OCI-LY1 (cell line): ENCODE measurements around the gene NKTR.

Experiments used
- H2AFZ ChIP-seq: fragments of 200-600 bp; sonication (generic), shearing (Covaris generic); 2 replicates; pipeline ENCODE4 v1.6.0; 2014; ENCODE audit warnings: antibody characterized with exemption, mild to moderate bottlenecking, low read length
- H3F3A ChIP-seq: fragments of 200-600 bp; sonication (generic), shearing (Covaris generic); 2 replicates; pipeline ENCODE4 v1.6.0; 2014; ENCODE audit warnings: mild to moderate bottlenecking, antibody characterized with exemption, low read length, moderate library complexity; ENCODE audit not compliant: insufficient read depth
- H3K27ac ChIP-seq: fragments of 200-600 bp; sonication (generic); 2 replicates; pipeline ENCODE4 v1.5.1; 2014; ENCODE audit warnings: low read length, mixed run types, mild to moderate bottlenecking, low read depth; ENCODE audit not compliant: poor library complexity, severe bottlenecking
- H3K27me3 ChIP-seq: fragments of 200-600 bp; sonication (generic); 2 replicates; pipeline ENCODE4 v1.6.0; 2014; ENCODE audit warnings: antibody characterized with exemption, mild to moderate bottlenecking, low read length, moderate library complexity; ENCODE audit not compliant: insufficient read depth
- H3K36me3 ChIP-seq: fragments of 200-600 bp; sonication (generic); 2 replicates; pipeline ENCODE4 v1.6.1; 2014; ENCODE audit warnings: mild to moderate bottlenecking, antibody characterized with exemption, low read length, moderate library complexity, mixed read lengths; ENCODE audit not compliant: insufficient read depth
- H3K4me1 ChIP-seq: fragments of 200-600 bp; sonication (generic); 2 replicates; pipeline ENCODE4 v1.5.1; 2014; ENCODE audit warnings: mild to moderate bottlenecking, low read length, moderate library complexity; ENCODE audit not compliant: insufficient read depth, severe bottlenecking
- H3K4me2 ChIP-seq: fragments of 200-600 bp; sonication (generic), shearing (Covaris generic); 2 replicates; pipeline ENCODE4 v1.6.1; 2014; ENCODE audit warnings: low read length
- H3K4me3 ChIP-seq: fragments of 200-600 bp; sonication (generic); 2 replicates; pipeline ENCODE4 v1.5.1; 2014; ENCODE audit warnings: low read length, low read depth, mild to moderate bottlenecking, mixed read lengths; ENCODE audit not compliant: poor library complexity, severe bottlenecking
- H3K79me2 ChIP-seq: fragments of 200-600 bp; shearing (Covaris generic); 2 replicates; pipeline ENCODE4 v1.6.1; 2016; ENCODE audit warnings: mixed run types, low read length, mixed read lengths; ENCODE audit not compliant: insufficient read depth
- H3K9ac ChIP-seq: fragments of 200-600 bp; sonication (generic), shearing (Covaris generic); 2 replicates; pipeline ENCODE4 v1.6.1; 2014; ENCODE audit warnings: mild to moderate bottlenecking, low read length, mixed read lengths
- H3K9me2 ChIP-seq: fragments of 200-600 bp; sonication (generic), shearing (Covaris generic); 2 replicates; pipeline ENCODE4 v1.6.1; 2014; ENCODE audit warnings: low read depth, mild to moderate bottlenecking, low read length, mixed read lengths
- H3K9me3 ChIP-seq: fragments of 200-600 bp; shearing (Covaris generic); 2 replicates; pipeline ENCODE4 v1.6.1; 2014; ENCODE audit warnings: low read length, mixed read lengths
- H4K20me1 ChIP-seq: fragments of 200-600 bp; sonication (generic), shearing (Covaris generic); 2 replicates; pipeline ENCODE4 v1.6.0; 2016; ENCODE audit warnings: mild to moderate bottlenecking, low read length; ENCODE audit not compliant: insufficient read depth
- CTCF ChIP-seq: fragments of 200-600 bp; sonication (generic), shearing (Covaris generic); IDR thresholded peaks from 2 replicates; pipeline ENCODE4 v1.5.1; 2017; ENCODE audit warnings: mild to moderate bottlenecking, antibody characterized with exemption, low read length, moderate library complexity, mixed read lengths
- EZH2 ChIP-seq: fragments of 200-600 bp; sonication (generic), shearing (Covaris generic); IDR thresholded peaks from 2 replicates; pipeline ENCODE4 v1.8.0; 2017; ENCODE audit warnings: borderline replicate concordance, mixed run types, mild to moderate bottlenecking, antibody characterized with exemption, low read length, moderate library complexity, mixed read lengths

Gene NKTR

GRCh38 chr3:42663581-42664437 is 63.3 kb downstream of the NKTR start:
- Histone ChIP-seq H3K27ac (no peak overlapping the region), H2AFZ (no peak overlapping the region), H3K4me2 (peak overlapping the region; percentile 53), H3K36me3 (no peaks in the 10 kb centered on the region), H3K79me2 (no peaks in the 10 kb centered on the region), H3K4me3 (peak overlapping the region; percentile 45), H3K9me2 (no peaks in the 10 kb centered on the region), H3F3A (no peaks in the 10 kb centered on the region), H3K9me3 (no peaks in the 10 kb centered on the region), H3K9ac (no peak overlapping the region; the same call in 1 of the 2 replicates), H3K4me1 (peaks cover 12% of the 10 kb centered on the region), H3K27me3 (no peaks in the 10 kb centered on the region), H4K20me1 (no peaks in the 10 kb centered on the region)
- TF ChIP-seq EZH2 (no peak), CTCF (no peak)

GRCh38 chr3:42664438-42664803 is 63.9 kb downstream of the NKTR start:
- Histone ChIP-seq H3K9me2 (no peaks in the 10 kb centered on the region), H3K27me3 (no peaks in the 10 kb centered on the region), H3F3A (no peaks in the 10 kb centered on the region), H3K36me3 (no peaks in the 10 kb centered on the region), H3K9ac (0 out of 2 replicates have a peak overlapping the region, but pooled peaks have one; percentile 17), H3K27ac (no peak overlapping the region), H3K9me3 (no peaks in the 10 kb centered on the region), H3K4me2 (peak overlapping the region; percentile 53), H2AFZ (no peak overlapping the region), H3K79me2 (no peaks in the 10 kb centered on the region), H3K4me3 (peak overlapping the region; percentile 45), H3K4me1 (peaks cover 12% of the 10 kb centered on the region), H4K20me1 (no peaks in the 10 kb centered on the region)
- TF ChIP-seq CTCF (no peak), EZH2 (no peak)

GRCh38 chr3:42665050-42665878 is 64.8 kb downstream of the NKTR start:
- no peaks in the 10 kb centered on the region for H3K36me3 ChIP-seq
- H3K9me3 ChIP-seq: no peaks in the 10 kb centered on the region
- no peaks in the 10 kb centered on the region for H3K27me3 ChIP-seq
- no peaks in the 10 kb centered on the region for H4K20me1 ChIP-seq
- no peak overlapping the region for H3K4me3 ChIP-seq
- no peaks in the 10 kb centered on the region for H3K79me2 ChIP-seq
- peaks cover 12% of the 10 kb centered on the region for H3K4me1 ChIP-seq
- no peaks in the 10 kb centered on the region for H3F3A ChIP-seq
- no peaks in the 10 kb centered on the region for H3K9me2 ChIP-seq
- H3K27ac ChIP-seq: no peak overlapping the region
- no peak overlapping the region for H2AFZ ChIP-seq
- no peak overlapping the region for H3K9ac ChIP-seq
- H3K4me2 ChIP-seq: no peak overlapping the region
- TF ChIP-seq EZH2: no peak
- TF ChIP-seq CTCF: no peak
